Panc1 (cell line): ENCODE results near the gene NOL4L. TPM values are rescaled to one million over a fixed set of nuclear protein-coding genes. Genes with fewer than 3 reads are reported as not detected.

ENCODE experiments used
- ATAC-seq: fragments of 200-7000 bp; cut with Tn5 transposase; 2 replicates; pipeline ENCODE4 v1.9.1; 2020; ENCODE audit warnings: mild to moderate bottlenecking, moderate library complexity
- BruUV-seq: library from RNA; stranded (reverse); fragments of 400-500 nt; replicated peaks from 2 replicates; lab custom pipeline; 2021; lab: Mats Ljungman, UMichigan
- CTCF ChIA-PET: fragments of 300-600 bp; sonication (Branson Sonifier 250); formaldehyde crosslinking; loops from one replicate; lab custom pipeline; 2022; ENCODE audit warnings: antibody characterized with exemption; lab: Charles Lee
- POLR2A ChIA-PET: fragments of 300-600 bp; sonication (Branson Sonifier 250); formaldehyde crosslinking; loops from one replicate; lab custom pipeline; 2022; ENCODE audit warnings: antibody characterized with exemption; lab: Charles Lee
- DNase-seq: peaks from one replicate; pipeline ENCODE4 v3.0.0-alpha.2; 2010; ENCODE audit warnings: low read depth, low spot score
- H3K27ac ChIP-seq: 2 replicates; pipeline ENCODE4 v1.5.1; 2011; ENCODE audit warnings: mild to moderate bottlenecking, low read length, inconsistent platforms
- H3K27me3 ChIP-seq: fragments of 200-500 bp; sonication (Bioruptor generic); 2 replicates; pipeline ENCODE4 v1.6.0; 2014; ENCODE audit warnings: low read length, inconsistent platforms; ENCODE audit not compliant: control insufficient read depth, insufficient read depth
- H3K36me3 ChIP-seq: fragments of 200-500 bp; sonication (Bioruptor generic); 2 replicates; pipeline ENCODE4 v1.5.1; 2014; ENCODE audit warnings: inconsistent platforms, mild to moderate bottlenecking, low read length, moderate library complexity; ENCODE audit not compliant: control insufficient read depth, insufficient read depth
- H3K4me1 ChIP-seq: 2 replicates; pipeline ENCODE4 v1.5.1; 2011; ENCODE audit warnings: inconsistent platforms, mild to moderate bottlenecking, low read length, moderate library complexity; ENCODE audit not compliant: control insufficient read depth, insufficient read depth
- H3K4me3 ChIP-seq, 2 experiments: 2 replicates each; pipeline ENCODE4 v1.5.1; 2011 to 2012; ENCODE audit warnings: low read depth in 2 of 2, low read length in 2 of 2, mild to moderate bottlenecking in 2 of 2, inconsistent platforms in 1 of 2, moderate library complexity in 1 of 2
- H3K9me3 ChIP-seq: fragments of 200-500 bp; sonication (Bioruptor generic); 2 replicates; pipeline ENCODE4 v1.5.1; 2014; ENCODE audit warnings: low read depth, mild to moderate bottlenecking, inconsistent platforms, low read length, moderate library complexity; ENCODE audit not compliant: control insufficient read depth, insufficient read depth
- POLR2AphosphoS5 ChIP-seq: IDR thresholded peaks from 2 replicates; pipeline ENCODE4 v1.6.1; 2012; ENCODE audit warnings: mild to moderate bottlenecking, low read depth, low read length, moderate library complexity
- SIN3A ChIP-seq: IDR thresholded peaks from 2 replicates; pipeline ENCODE4 v1.6.1; 2012; ENCODE audit warnings: low read depth, mild to moderate bottlenecking, low read length, moderate library complexity, borderline replicate concordance; ENCODE audit not compliant: insufficient read depth
- TCF7L2 ChIP-seq: IDR thresholded peaks from 2 replicates; pipeline ENCODE4 v1.6.1; 2011; ENCODE audit warnings: mild to moderate bottlenecking, low read depth, low read length, inconsistent platforms
- in situ Hi-C: cut with HindIII; loops from 2 replicates; pipeline ENCODE4 v1.10.0; 2016; ENCODE audit warnings: low sequenced_read_pairs, low pct_unique_long_range_greater_than_20kb
- intact Hi-C: fragments of 100-400 bp; cut with micrococcal nuclease; formaldehyde crosslinking; loops from one replicate; pipeline ENCODE4 v1.10.0; 2022; ENCODE audit not compliant: unreplicated experiment
- total RNA-seq: library from RNA; stranded (reverse); gene quantifications from one replicate; pipeline ENCODE4 v1.2.1, GENCODE V29; 2021; ENCODE audit not compliant: unreplicated experiment
- TF ChIP-seq, protein P1 (sequence below), 2 experiments: IDR thresholded peaks; 2 replicates each; pipeline ENCODE4 v1.6.1; 2011 to 2012; ENCODE audit warnings: low read depth in 2 of 2, control low read depth in 1 of 2, low read length in 1 of 2, mild to moderate bottlenecking in 1 of 2, moderate library complexity in 1 of 2; ENCODE audit not compliant: insufficient read depth in 1 of 2
- TF ChIP-seq, protein P2 (sequence below): fragments of 450-650 bp; IDR thresholded peaks from 2 replicates; pipeline ENCODE4 v1.5.1; 2017; ENCODE audit warnings: mild to moderate bottlenecking

Gene NOL4L
- total RNA-seq, 1 experiment from 2014 or later: 21.6 TPM

DNA sequence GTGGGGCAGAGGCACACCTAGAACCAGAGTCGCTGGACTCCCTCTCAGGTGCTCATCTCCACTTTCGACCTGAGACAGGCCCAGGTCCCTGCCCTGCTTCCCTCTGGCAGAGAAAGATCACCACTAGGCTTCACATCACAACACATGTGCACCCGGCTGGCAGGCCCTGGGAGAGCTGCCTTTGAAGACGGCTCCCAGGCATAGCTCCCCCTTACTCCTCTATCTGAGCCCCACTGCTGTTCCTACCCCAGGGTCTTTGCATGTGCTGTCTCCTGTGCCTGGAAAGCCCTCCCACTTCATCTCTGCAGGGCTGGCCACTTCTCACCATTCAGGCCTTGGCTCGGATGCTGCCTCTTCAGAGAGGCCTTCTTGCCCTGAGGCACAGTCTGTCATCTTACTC is 89.2 kb downstream of the NOL4L start:
- H3K36me3 ChIP-seq: no peaks in the 10 kb centered on the region
- no peak overlapping the region for H3K4me3 ChIP-seq
- no peaks in the 10 kb centered on the region for H3K27me3 ChIP-seq
- no peak overlapping the region for H3K27ac ChIP-seq
- DNase-seq (no peak), ATAC-seq (no peak)
- POLR2A ChIA-PET: no interaction called here
- TF ChIP-seq, protein P1, sequence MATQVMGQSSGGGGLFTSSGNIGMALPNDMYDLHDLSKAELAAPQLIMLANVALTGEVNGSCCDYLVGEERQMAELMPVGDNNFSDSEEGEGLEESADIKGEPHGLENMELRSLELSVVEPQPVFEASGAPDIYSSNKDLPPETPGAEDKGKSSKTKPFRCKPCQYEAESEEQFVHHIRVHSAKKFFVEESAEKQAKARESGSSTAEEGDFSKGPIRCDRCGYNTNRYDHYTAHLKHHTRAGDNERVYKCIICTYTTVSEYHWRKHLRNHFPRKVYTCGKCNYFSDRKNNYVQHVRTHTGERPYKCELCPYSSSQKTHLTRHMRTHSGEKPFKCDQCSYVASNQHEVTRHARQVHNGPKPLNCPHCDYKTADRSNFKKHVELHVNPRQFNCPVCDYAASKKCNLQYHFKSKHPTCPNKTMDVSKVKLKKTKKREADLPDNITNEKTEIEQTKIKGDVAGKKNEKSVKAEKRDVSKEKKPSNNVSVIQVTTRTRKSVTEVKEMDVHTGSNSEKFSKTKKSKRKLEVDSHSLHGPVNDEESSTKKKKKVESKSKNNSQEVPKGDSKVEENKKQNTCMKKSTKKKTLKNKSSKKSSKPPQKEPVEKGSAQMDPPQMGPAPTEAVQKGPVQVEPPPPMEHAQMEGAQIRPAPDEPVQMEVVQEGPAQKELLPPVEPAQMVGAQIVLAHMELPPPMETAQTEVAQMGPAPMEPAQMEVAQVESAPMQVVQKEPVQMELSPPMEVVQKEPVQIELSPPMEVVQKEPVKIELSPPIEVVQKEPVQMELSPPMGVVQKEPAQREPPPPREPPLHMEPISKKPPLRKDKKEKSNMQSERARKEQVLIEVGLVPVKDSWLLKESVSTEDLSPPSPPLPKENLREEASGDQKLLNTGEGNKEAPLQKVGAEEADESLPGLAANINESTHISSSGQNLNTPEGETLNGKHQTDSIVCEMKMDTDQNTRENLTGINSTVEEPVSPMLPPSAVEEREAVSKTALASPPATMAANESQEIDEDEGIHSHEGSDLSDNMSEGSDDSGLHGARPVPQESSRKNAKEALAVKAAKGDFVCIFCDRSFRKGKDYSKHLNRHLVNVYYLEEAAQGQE (IDR thresholded peaks at IDR 0.05; ENCODE audit: insufficient read depth in 1 of 2, low read depth in 2 of 2, low read length in 1 of 2): no peak
- CTCF ChIA-PET: interaction anchor here (0.6 kb wide), 1 partner anchor 8 kb away, joined by 3 read pairs; no protein-coding TSS in a partner anchor
- H3K4me1 ChIP-seq: no peaks in the 10 kb centered on the region
- BruUV-seq: no TSS peak
- in situ Hi-C loops (no loop called here), intact Hi-C loops (no loop called here)
- H3K9me3 ChIP-seq: no peaks in the 10 kb centered on the region

DNA sequence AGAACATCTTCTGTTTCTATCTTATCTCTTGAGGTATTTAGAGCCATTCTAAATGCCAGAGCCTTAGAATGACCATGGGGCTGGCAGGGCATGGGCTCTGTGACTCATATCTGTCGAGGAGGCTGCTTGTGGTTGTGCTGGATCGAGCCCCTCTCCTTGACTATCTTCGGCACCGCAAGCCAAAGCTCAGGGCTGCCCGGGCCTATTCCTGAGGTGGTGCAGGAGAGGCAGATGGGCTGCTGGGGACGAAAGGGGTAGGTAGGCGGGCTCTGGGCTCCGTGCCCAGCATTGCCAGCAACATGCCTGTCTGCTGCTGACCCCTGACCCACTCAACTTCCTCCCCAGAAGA is 89.9 kb downstream of the NOL4L start:
- DNase-seq (no peak), ATAC-seq (no peak)
- H3K4me1 ChIP-seq: no peaks in the 10 kb centered on the region
- ChIA-PET POLR2A (no interaction called here), CTCF (no interaction called here)
- no peak overlapping the region for H3K4me3 ChIP-seq
- H3K27me3 ChIP-seq: no peaks in the 10 kb centered on the region
- intact Hi-C loops (no loop called here), in situ Hi-C loops (no loop called here)
- H3K36me3 ChIP-seq: no peaks in the 10 kb centered on the region
- no peaks in the 10 kb centered on the region for H3K9me3 ChIP-seq
- no TSS peak for BruUV-seq
- no peak overlapping the region for H3K27ac ChIP-seq
- TF ChIP-seq, protein P2, sequence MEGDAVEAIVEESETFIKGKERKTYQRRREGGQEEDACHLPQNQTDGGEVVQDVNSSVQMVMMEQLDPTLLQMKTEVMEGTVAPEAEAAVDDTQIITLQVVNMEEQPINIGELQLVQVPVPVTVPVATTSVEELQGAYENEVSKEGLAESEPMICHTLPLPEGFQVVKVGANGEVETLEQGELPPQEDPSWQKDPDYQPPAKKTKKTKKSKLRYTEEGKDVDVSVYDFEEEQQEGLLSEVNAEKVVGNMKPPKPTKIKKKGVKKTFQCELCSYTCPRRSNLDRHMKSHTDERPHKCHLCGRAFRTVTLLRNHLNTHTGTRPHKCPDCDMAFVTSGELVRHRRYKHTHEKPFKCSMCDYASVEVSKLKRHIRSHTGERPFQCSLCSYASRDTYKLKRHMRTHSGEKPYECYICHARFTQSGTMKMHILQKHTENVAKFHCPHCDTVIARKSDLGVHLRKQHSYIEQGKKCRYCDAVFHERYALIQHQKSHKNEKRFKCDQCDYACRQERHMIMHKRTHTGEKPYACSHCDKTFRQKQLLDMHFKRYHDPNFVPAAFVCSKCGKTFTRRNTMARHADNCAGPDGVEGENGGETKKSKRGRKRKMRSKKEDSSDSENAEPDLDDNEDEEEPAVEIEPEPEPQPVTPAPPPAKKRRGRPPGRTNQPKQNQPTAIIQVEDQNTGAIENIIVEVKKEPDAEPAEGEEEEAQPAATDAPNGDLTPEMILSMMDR: no peak
- no peak for TF ChIP-seq TCF7L2
- TF ChIP-seq, protein P1 (IDR thresholded peaks at IDR 0.05; ENCODE audit: insufficient read depth in 1 of 2, low read depth in 2 of 2, low read length in 1 of 2): no peak
- TF ChIP-seq SIN3A: no peak
- TF ChIP-seq POLR2AphosphoS5: no peak
